ENCODE measurements around the gene MCHR1. TPM values are rescaled to one million over a fixed set of nuclear protein-coding genes. Genes with fewer than 3 reads are reported as not detected.
A peak's percentile ranks its signal among the peaks of the same experiment; 100 is the strongest.
"Not testable (repeated sequence)": the region's sequence is repeated elsewhere in the genome, so short reads cannot be mapped to it uniquely, and the experiment has no call there.

The MCHR1 gene
- total and polyA plus RNA-seq, 8 donors, result 0.23 to 0.26 TPM; not detected in 6

GRCh38 chr22:40651057-40651456, 28.2 kb upstream of the MCHR1 start:
- 63 to 80% methylated on average over 2 of the region's 2 CpGs for WGBS, 2 donors
- Histone ChIP-seq H3K9me3 (no peaks in the 10 kb centered on the region), H3K36me3 (no peaks in the 10 kb centered on the region), H3K4me1 (peaks cover 0 to 7% (median 5%) of the 10 kb centered on the region in 3 donors), H3K27ac (peak overlapping the region; percentile 83 to 95 (median 89)), H3K4me3 (no peak overlapping the region), H3K27me3 (no peaks in the 10 kb centered on the region)
- no peak for ATAC-seq
- intact Hi-C loops (cut with DNase I), result no loop called here
- no peak for FAIRE-seq
- no peak for DNase-seq
- TF ChIP-seq CTCF (IDR thresholded peaks at IDR 0.05), result no peak

GRCh38 chr22:40651563-40652501, 27.5 kb upstream of the MCHR1 start:
- WGBS, 2 donors, result 42 to 54% methylated on average over 33 of the region's 33 CpGs
- TF ChIP-seq CTCF (IDR thresholded peaks at IDR 0.05), result no peak
- peaks cover 0 to 7% (median 5%) of the 10 kb centered on the region in 3 donors for H3K4me1 ChIP-seq
- DNase-seq (peak; percentile 82 to 91 (median 84)), ATAC-seq (peak; percentile 87 to 91 (median 88)), FAIRE-seq (no peak)
- H3K27me3 ChIP-seq, result no peaks in the 10 kb centered on the region
- peak overlapping the region; percentile 83 to 95 (median 89) for H3K27ac ChIP-seq
- peak overlapping the region in 3 of 4 donors; percentile 18 to 39 (median 34) for H3K4me3 ChIP-seq
- no peaks in the 10 kb centered on the region for H3K36me3 ChIP-seq
- intact Hi-C loops (cut with DNase I), result no loop called here
- no peaks in the 10 kb centered on the region for H3K9me3 ChIP-seq

GRCh38 chr22:40653361-40653760, 25.9 kb upstream of the MCHR1 start:
- no peak for TF ChIP-seq CTCF (IDR thresholded peaks at IDR 0.05)
- Histone ChIP-seq H3K36me3 (no peaks in the 10 kb centered on the region), H3K9me3 (no peaks in the 10 kb centered on the region), H3K27me3 (no peaks in the 10 kb centered on the region), H3K27ac (peak overlapping the region in 1 of 4 donors; percentile 95), H3K4me1 (peaks cover 0 to 7% (median 5%) of the 10 kb centered on the region in 3 donors), H3K4me3 (no peak overlapping the region)
- intact Hi-C loops (cut with DNase I), result no loop called here
- WGBS, 2 donors, result 91 to 95% methylated on average over 9 of the region's 9 CpGs
- FAIRE-seq (no peak), ATAC-seq (no peak), DNase-seq (no peak)

GRCh38 chr22:40654522-40655167, 24.6 kb upstream of the MCHR1 start:
- Histone ChIP-seq H3K27me3 (no peaks in the 10 kb centered on the region), H3K4me1 (peaks cover 0 to 7% (median 5%) of the 10 kb centered on the region in 3 donors), H3K9me3 (no peaks in the 10 kb centered on the region), H3K36me3 (no peaks in the 10 kb centered on the region), H3K27ac (peak overlapping the region in 2 of 4 donors; percentile 46 to 53), H3K4me3 (no peak overlapping the region)
- TF ChIP-seq CTCF (IDR thresholded peaks at IDR 0.05), result no peak
- ATAC-seq (peak in 3 of 4 donors; percentile 67 to 68 (median 67)), FAIRE-seq (no peak), DNase-seq (peak in 4 of 6 donors; percentile 39 to 51 (median 42))
- 27 to 32% methylated on average over 11 of the region's 11 CpGs for WGBS, 2 donors
- intact Hi-C loops (cut with DNase I), result no loop called here

- H3K4me1 ChIP-seq; intact Hi-C loops (cut with DNase I); H3K9me3 ChIP-seq; H3K27me3 ChIP-seq; DNase-seq; H3K27ac ChIP-seq; FAIRE-seq; H3K4me3 ChIP-seq; H3K36me3 ChIP-seq; ATAC-seq: not testable (repeated sequence)
- 91 to 94% methylated on average over 3 of the region's 3 CpGs for WGBS, 2 donors
These were observed 23.3 kb upstream of the MCHR1 start for GRCh38 chr22:40655941-40656340.

GRCh38 chr22:40656651-40657050, 22.6 kb upstream of the MCHR1 start:
- FAIRE-seq; intact Hi-C loops (cut with DNase I); H3K36me3 ChIP-seq; H3K27me3 ChIP-seq; H3K9me3 ChIP-seq; H3K27ac ChIP-seq; DNase-seq; ATAC-seq; H3K4me1 ChIP-seq; H3K4me3 ChIP-seq: not testable (repeated sequence)
- 92 to 94% methylated on average over 10 of the region's 10 CpGs for WGBS, 2 donors
